Fibroblast of pulmonary artery (primary cell): ENCODE results near the gene AARSD1.
"Not testable (repeated sequence)": the region's sequence is repeated elsewhere in the genome, so short reads cannot be mapped to it uniquely, and the experiment has no call there.

Source experiments
- DNase-seq: peaks from one replicate; pipeline ENCODE4 v3.0.0-alpha.2; 2010; ENCODE audit warnings: low read depth
- H3K4me3 ChIP-seq: replicated peaks from 2 replicates; pipeline ENCODE4 v1.5.1; 2011; ENCODE audit warnings: low read depth, mild to moderate bottlenecking, control low read depth, low read length, moderate library complexity
- CTCF ChIP-seq: IDR thresholded peaks from 2 replicates; pipeline ENCODE4 v1.5.1; 2011; ENCODE audit warnings: mild to moderate bottlenecking, control low read depth, low read length, inconsistent platforms; ENCODE audit errors: missing control alignments

The AARSD1 gene

GRCh38 chr17:42917236-42917603 lies 47.0 kb downstream of the AARSD1 start:
- H3K4me3 ChIP-seq = no peak overlapping the region
- no peak for DNase-seq
- no peak for TF ChIP-seq CTCF

GRCh38 chr17:42916388-42917235 lies 47.6 kb downstream of the AARSD1 start:
- not testable (repeated sequence) for H3K4me3 ChIP-seq, DNase-seq

GRCh38 chr17:42915288-42915687 lies 49.0 kb downstream of the AARSD1 start:
- not testable (repeated sequence) for DNase-seq, H3K4me3 ChIP-seq

- no peak for TF ChIP-seq CTCF
- no peak for DNase-seq
- H3K4me3 ChIP-seq = no peak overlapping the region
These were observed 50.2 kb downstream of the AARSD1 start for GRCh38 chr17:42913981-42914617.

GRCh38 chr17:42913522-42913921 lies 50.7 kb downstream of the AARSD1 start:
- no peak for TF ChIP-seq CTCF

GRCh38 chr17:42908872-42909700 lies 55.2 kb downstream of the AARSD1 start:
- TF ChIP-seq CTCF = no peak
- no peak for DNase-seq
- no peak overlapping the region for H3K4me3 ChIP-seq

More at GRCh38 chr17:42913522-42913921, 50.7 kb downstream of the AARSD1 start:
- no peak overlapping the region for H3K4me3 ChIP-seq
- DNase-seq = no peak

GRCh38 chr17:42906772-42907446 lies 57.3 kb downstream of the AARSD1 start:
- no peak overlapping the region for H3K4me3 ChIP-seq
- DNase-seq = no peak
- no peak for TF ChIP-seq CTCF
